ENCODE results near the gene SPINK1. TPM values are rescaled to one million over a fixed set of nuclear protein-coding genes. Genes with fewer than 3 reads are reported as not detected.
"Not testable (repeated sequence)": the region's sequence is repeated elsewhere in the genome, so short reads cannot be mapped to it uniquely, and the experiment has no call there.

SPINK1 gene
- polyA plus RNA-seq, 1 donor from 2014 or later, result not detected

DNA sequence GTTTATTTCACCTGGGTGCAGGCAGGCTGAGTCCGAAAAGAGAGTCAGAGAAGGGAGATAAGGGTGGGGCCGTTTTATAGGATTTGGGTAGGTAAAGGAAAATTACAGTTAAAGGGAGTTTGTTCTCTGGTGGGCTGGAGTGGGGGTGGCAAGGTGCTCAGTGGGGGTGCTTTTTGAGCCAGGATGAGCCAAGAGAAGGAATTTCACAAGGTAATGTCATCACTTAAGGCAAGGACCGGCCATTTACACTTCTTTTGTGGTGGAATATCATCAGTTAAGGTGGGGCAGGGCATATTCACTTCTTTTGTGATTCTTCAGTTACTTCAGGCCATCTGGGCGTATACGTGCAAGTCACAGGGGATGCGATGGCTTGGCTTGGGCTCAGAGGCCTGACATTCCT is 38.4 kb upstream of the SPINK1 start:
- H3K27ac ChIP-seq (ENCODE audit: low read length); H3K4me2 ChIP-seq (ENCODE audit: low read length); H3F3A ChIP-seq (ENCODE audit: insufficient read depth, low read length, poor library complexity, severe bottlenecking); H3K9ac ChIP-seq (ENCODE audit: low read length); H3K36me3 ChIP-seq (ENCODE audit: insufficient read depth, low read length); H3K9me2 ChIP-seq (ENCODE audit: insufficient read depth, low read length); H3K27me3 ChIP-seq (ENCODE audit: insufficient read depth, low read depth, low read length); H4K20me1 ChIP-seq (ENCODE audit: insufficient read depth); H2AFZ ChIP-seq (ENCODE audit: low read depth, low read length); H3K79me2 ChIP-seq (replicated peaks; ENCODE audit: insufficient read depth, low read length); H3K4me3 ChIP-seq (ENCODE audit: low read length); H3K9me3 ChIP-seq (ENCODE audit: low read length): not testable (repeated sequence)

DNA sequence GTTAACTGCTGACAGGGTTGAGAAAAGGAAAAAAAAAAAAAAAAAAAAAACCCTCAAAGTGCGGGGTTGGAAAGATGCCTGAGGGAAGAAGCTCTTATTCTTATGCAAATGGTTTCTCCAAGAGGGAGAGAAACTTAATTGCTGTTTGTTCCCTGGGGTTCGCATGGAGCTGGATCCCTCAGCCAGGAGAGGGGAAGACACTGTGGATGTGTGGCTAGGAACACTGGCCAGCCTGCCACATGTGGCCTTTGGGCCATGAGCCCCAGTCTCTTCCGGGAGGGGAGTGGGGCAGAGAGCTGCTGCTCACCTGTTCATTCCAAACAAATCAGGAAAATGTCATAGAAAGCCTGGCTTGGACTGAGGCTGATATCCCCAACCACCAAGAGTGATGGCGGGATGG is 37.6 kb upstream of the SPINK1 start:
- TF ChIP-seq POLR2AphosphoS5 (IDR thresholded peaks at IDR 0.05), result no peak
- no peak for TF ChIP-seq SMC3 (conservative IDR thresholded peaks at IDR 0.05; ENCODE audit: poor library complexity)
- TF ChIP-seq MXI1 (conservative IDR thresholded peaks at IDR 0.05; ENCODE audit: poor library complexity, severe bottlenecking), result no peak
- TF ChIP-seq EZH2 (IDR thresholded peaks at IDR 0.05; ENCODE audit: borderline replicate concordance, insufficient read depth, low read length, poor library complexity, severe bottlenecking), result no peak
- no peak for TF ChIP-seq RAD21 (conservative IDR thresholded peaks at IDR 0.05)
- TF ChIP-seq, protein P1, sequence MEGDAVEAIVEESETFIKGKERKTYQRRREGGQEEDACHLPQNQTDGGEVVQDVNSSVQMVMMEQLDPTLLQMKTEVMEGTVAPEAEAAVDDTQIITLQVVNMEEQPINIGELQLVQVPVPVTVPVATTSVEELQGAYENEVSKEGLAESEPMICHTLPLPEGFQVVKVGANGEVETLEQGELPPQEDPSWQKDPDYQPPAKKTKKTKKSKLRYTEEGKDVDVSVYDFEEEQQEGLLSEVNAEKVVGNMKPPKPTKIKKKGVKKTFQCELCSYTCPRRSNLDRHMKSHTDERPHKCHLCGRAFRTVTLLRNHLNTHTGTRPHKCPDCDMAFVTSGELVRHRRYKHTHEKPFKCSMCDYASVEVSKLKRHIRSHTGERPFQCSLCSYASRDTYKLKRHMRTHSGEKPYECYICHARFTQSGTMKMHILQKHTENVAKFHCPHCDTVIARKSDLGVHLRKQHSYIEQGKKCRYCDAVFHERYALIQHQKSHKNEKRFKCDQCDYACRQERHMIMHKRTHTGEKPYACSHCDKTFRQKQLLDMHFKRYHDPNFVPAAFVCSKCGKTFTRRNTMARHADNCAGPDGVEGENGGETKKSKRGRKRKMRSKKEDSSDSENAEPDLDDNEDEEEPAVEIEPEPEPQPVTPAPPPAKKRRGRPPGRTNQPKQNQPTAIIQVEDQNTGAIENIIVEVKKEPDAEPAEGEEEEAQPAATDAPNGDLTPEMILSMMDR (IDR thresholded peaks at IDR 0.05; ENCODE audit: poor library complexity, severe bottlenecking), result no peak
- TF ChIP-seq TAF1 (IDR thresholded peaks at IDR 0.05; ENCODE audit: low read depth), result no peak
- TF ChIP-seq, protein P2, sequence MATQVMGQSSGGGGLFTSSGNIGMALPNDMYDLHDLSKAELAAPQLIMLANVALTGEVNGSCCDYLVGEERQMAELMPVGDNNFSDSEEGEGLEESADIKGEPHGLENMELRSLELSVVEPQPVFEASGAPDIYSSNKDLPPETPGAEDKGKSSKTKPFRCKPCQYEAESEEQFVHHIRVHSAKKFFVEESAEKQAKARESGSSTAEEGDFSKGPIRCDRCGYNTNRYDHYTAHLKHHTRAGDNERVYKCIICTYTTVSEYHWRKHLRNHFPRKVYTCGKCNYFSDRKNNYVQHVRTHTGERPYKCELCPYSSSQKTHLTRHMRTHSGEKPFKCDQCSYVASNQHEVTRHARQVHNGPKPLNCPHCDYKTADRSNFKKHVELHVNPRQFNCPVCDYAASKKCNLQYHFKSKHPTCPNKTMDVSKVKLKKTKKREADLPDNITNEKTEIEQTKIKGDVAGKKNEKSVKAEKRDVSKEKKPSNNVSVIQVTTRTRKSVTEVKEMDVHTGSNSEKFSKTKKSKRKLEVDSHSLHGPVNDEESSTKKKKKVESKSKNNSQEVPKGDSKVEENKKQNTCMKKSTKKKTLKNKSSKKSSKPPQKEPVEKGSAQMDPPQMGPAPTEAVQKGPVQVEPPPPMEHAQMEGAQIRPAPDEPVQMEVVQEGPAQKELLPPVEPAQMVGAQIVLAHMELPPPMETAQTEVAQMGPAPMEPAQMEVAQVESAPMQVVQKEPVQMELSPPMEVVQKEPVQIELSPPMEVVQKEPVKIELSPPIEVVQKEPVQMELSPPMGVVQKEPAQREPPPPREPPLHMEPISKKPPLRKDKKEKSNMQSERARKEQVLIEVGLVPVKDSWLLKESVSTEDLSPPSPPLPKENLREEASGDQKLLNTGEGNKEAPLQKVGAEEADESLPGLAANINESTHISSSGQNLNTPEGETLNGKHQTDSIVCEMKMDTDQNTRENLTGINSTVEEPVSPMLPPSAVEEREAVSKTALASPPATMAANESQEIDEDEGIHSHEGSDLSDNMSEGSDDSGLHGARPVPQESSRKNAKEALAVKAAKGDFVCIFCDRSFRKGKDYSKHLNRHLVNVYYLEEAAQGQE (IDR thresholded peaks at IDR 0.05; ENCODE audit: borderline replicate concordance), result no peak
- H3K4me2 ChIP-seq (ENCODE audit: low read length), result no peak overlapping the region
- H3F3A ChIP-seq (ENCODE audit: insufficient read depth, low read length, poor library complexity, severe bottlenecking), result no peaks in the 10 kb centered on the region
- no peaks in the 10 kb centered on the region for H4K20me1 ChIP-seq (ENCODE audit: insufficient read depth)
- H3K79me2 ChIP-seq (replicated peaks; ENCODE audit: insufficient read depth, low read length), result no peaks in the 10 kb centered on the region
- H2AFZ ChIP-seq (ENCODE audit: low read depth, low read length), result no peak overlapping the region
- no peaks in the 10 kb centered on the region for H3K9me2 ChIP-seq (ENCODE audit: insufficient read depth, low read length)
- H3K9me3 ChIP-seq (ENCODE audit: low read length), result no peaks in the 10 kb centered on the region
- H3K36me3 ChIP-seq (ENCODE audit: insufficient read depth, low read length), result no peaks in the 10 kb centered on the region
- no peak overlapping the region for H3K4me3 ChIP-seq (ENCODE audit: low read length)
- no peak overlapping the region for H3K9ac ChIP-seq (ENCODE audit: low read length)
- H3K27me3 ChIP-seq (ENCODE audit: insufficient read depth, low read depth, low read length), result no peaks in the 10 kb centered on the region
- H3K27ac ChIP-seq (ENCODE audit: low read length), result no peak overlapping the region

DNA sequence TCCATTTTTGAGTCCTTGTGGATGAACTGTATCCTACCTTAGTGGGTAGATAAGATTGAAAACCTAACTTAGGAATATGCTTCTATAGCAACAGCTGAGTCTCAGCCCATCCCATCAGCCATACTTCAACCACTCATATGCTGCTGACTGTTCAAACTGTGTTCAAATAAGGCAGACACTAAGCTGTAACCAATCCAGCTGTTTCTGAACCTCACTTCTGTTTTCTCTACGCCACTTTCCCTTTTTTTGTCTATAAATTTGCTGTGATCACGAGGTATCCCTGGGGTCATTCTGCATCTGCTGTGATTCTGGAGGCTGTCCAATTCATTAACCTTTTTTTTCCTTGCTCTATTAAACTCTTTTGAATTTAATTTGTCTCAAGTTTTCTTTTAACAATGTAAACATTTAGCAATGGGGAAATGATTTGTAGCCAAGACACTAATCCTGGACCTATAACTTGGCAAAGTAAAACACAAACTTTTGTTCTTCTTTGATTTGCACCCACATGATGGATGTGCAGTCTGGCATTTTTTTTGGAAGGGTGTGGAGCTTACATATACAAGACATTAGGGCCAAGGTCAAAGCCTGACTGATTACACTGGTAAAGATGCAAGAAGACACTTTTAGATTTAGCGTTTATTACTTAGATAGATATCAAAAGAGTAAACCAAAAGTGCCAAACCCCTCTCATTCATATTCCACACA is 32.1 kb upstream of the SPINK1 start:
- H3K9me3 ChIP-seq (ENCODE audit: low read length), result no peaks in the 10 kb centered on the region
- H3K36me3 ChIP-seq (ENCODE audit: insufficient read depth, low read length), result no peaks in the 10 kb centered on the region
- no peak overlapping the region for H3K9ac ChIP-seq (ENCODE audit: low read length)
- H3K4me3 ChIP-seq (ENCODE audit: low read length), result no peak overlapping the region
- H3K79me2 ChIP-seq (replicated peaks; ENCODE audit: insufficient read depth, low read length), result no peaks in the 10 kb centered on the region
- no peaks in the 10 kb centered on the region for H3K9me2 ChIP-seq (ENCODE audit: insufficient read depth, low read length)
- H2AFZ ChIP-seq (ENCODE audit: low read depth, low read length), result no peak overlapping the region
- no peaks in the 10 kb centered on the region for H4K20me1 ChIP-seq (ENCODE audit: insufficient read depth)
- no peaks in the 10 kb centered on the region for H3F3A ChIP-seq (ENCODE audit: insufficient read depth, low read length, poor library complexity, severe bottlenecking)
- no peaks in the 10 kb centered on the region for H3K27me3 ChIP-seq (ENCODE audit: insufficient read depth, low read depth, low read length)
- H3K4me2 ChIP-seq (ENCODE audit: low read length), result no peak overlapping the region
- no peak for TF ChIP-seq SMC3 (conservative IDR thresholded peaks at IDR 0.05; ENCODE audit: poor library complexity)
- TF ChIP-seq EP300 (conservative IDR thresholded peaks at IDR 0.05; ENCODE audit: poor library complexity, severe bottlenecking), result no peak
- no peak for TF ChIP-seq MXI1 (conservative IDR thresholded peaks at IDR 0.05; ENCODE audit: poor library complexity, severe bottlenecking)
- no peak for TF ChIP-seq TAF1 (IDR thresholded peaks at IDR 0.05; ENCODE audit: low read depth)
- TF ChIP-seq EZH2 (IDR thresholded peaks at IDR 0.05; ENCODE audit: borderline replicate concordance, insufficient read depth, low read length, poor library complexity, severe bottlenecking), result no peak
- TF ChIP-seq, protein P2 (IDR thresholded peaks at IDR 0.05; ENCODE audit: borderline replicate concordance), result no peak
- no peak for TF ChIP-seq POLR2AphosphoS5 (IDR thresholded peaks at IDR 0.05)
- TF ChIP-seq, protein P1 (IDR thresholded peaks at IDR 0.05; ENCODE audit: poor library complexity, severe bottlenecking), result no peak
- TF ChIP-seq RAD21 (conservative IDR thresholded peaks at IDR 0.05), result no peak
- no peak overlapping the region for H3K27ac ChIP-seq (ENCODE audit: low read length)
